Measurements from ENCODE around the gene TMEM212.

GRCh38 chr3:171841620-171842000 is 1.5 kb upstream of the TMEM212 start:
- TF ChIP-seq, protein P1, sequence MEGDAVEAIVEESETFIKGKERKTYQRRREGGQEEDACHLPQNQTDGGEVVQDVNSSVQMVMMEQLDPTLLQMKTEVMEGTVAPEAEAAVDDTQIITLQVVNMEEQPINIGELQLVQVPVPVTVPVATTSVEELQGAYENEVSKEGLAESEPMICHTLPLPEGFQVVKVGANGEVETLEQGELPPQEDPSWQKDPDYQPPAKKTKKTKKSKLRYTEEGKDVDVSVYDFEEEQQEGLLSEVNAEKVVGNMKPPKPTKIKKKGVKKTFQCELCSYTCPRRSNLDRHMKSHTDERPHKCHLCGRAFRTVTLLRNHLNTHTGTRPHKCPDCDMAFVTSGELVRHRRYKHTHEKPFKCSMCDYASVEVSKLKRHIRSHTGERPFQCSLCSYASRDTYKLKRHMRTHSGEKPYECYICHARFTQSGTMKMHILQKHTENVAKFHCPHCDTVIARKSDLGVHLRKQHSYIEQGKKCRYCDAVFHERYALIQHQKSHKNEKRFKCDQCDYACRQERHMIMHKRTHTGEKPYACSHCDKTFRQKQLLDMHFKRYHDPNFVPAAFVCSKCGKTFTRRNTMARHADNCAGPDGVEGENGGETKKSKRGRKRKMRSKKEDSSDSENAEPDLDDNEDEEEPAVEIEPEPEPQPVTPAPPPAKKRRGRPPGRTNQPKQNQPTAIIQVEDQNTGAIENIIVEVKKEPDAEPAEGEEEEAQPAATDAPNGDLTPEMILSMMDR (IDR thresholded peaks at IDR 0.05; ENCODE audit: borderline replicate concordance, extremely low read depth, low read length, poor library complexity, severe bottlenecking): no peak
- TF ChIP-seq EZH2 (IDR thresholded peaks at IDR 0.05; ENCODE audit: borderline replicate concordance, low read depth, low read length, severe bottlenecking): no peak
